PC-3 (cell line): ENCODE results near the gene ZDHHC18. TPM values are rescaled to one million over a fixed set of nuclear protein-coding genes. Genes with fewer than 3 reads are reported as not detected.

Experiments
- ATAC-seq: fragments of 200-7000 bp; cut with Tn5 transposase; 2 replicates; pipeline ENCODE4 v1.9.1; 2020; ENCODE audit warnings: mild to moderate bottlenecking, moderate library complexity
- BruUV-seq: library from RNA; stranded (reverse); fragments of 400-500 nt; replicated peaks from 2 replicates; lab custom pipeline; 2021; lab: Mats Ljungman, UMichigan
- CTCF ChIA-PET: fragments of 300-600 bp; sonication (Branson Sonifier 250); formaldehyde crosslinking; loops from one replicate; lab custom pipeline; 2022; ENCODE audit warnings: antibody characterized with exemption; lab: Charles Lee
- POLR2A ChIA-PET: fragments of 300-600 bp; sonication (Branson Sonifier 250); formaldehyde crosslinking; loops from one replicate; lab custom pipeline; 2022; ENCODE audit warnings: antibody characterized with exemption; ENCODE audit not compliant: unreplicated experiment; lab: Charles Lee
- DNase-seq: peaks from one replicate; pipeline ENCODE4 v3.0.0-alpha.2; 2015
- H2AFZ ChIP-seq: fragments of 300-600 bp; sonication (generic); 2 replicates; pipeline ENCODE4 v1.6.0; 2016; ENCODE audit warnings: antibody characterized with exemption, low read length
- H3F3A ChIP-seq: fragments of 300-600 bp; sonication (generic); one replicate; pipeline ENCODE4 v1.6.0; 2017; ENCODE audit warnings: antibody characterized with exemption, low read length, control low read depth, mild to moderate bottlenecking; ENCODE audit not compliant: unreplicated experiment
- H3K27ac ChIP-seq: fragments of 300-600 bp; sonication (generic); 2 replicates; pipeline ENCODE4 v1.5.1; 2016; ENCODE audit warnings: mild to moderate bottlenecking, low read length
- H3K27me3 ChIP-seq: fragments of 300-600 bp; sonication (generic); 2 replicates; pipeline ENCODE4 v1.6.1; 2016; ENCODE audit warnings: low read length, mixed read lengths
- H3K36me3 ChIP-seq: fragments of 300-600 bp; sonication (generic); 2 replicates; pipeline ENCODE4 v1.6.1; 2016; ENCODE audit warnings: low read depth, mixed run types, low read length, mixed read lengths
- H3K4me1 ChIP-seq: fragments of 300-600 bp; sonication (generic); 2 replicates; pipeline ENCODE4 v1.5.1; 2016; ENCODE audit warnings: low read length; ENCODE audit not compliant: insufficient read depth
- H3K4me2 ChIP-seq: fragments of 300-600 bp; sonication (generic); 2 replicates; pipeline ENCODE4 v1.6.0; 2016; ENCODE audit warnings: low read length
- H3K4me3 ChIP-seq: fragments of 300-600 bp; sonication (generic); 2 replicates; pipeline ENCODE4 v1.5.1; 2016; ENCODE audit warnings: mild to moderate bottlenecking, low read length, mixed read lengths
- H3K79me2 ChIP-seq: fragments of 300-600 bp; sonication (generic); 2 replicates; pipeline ENCODE4 v1.6.1; 2017; ENCODE audit warnings: low read length, mixed read lengths
- H3K9ac ChIP-seq: fragments of 300-600 bp; sonication (generic); 2 replicates; pipeline ENCODE4 v1.6.0; 2016; ENCODE audit warnings: mild to moderate bottlenecking, low read length
- H3K9me2 ChIP-seq: fragments of 300-600 bp; sonication (generic); replicated peaks from 2 replicates; pipeline ENCODE4 v1.6.1; 2016; ENCODE audit warnings: mixed run types, low read length, mixed read lengths
- H3K9me3 ChIP-seq: fragments of 300-600 bp; sonication (generic); 2 replicates; pipeline ENCODE4 v1.6.1; 2016; ENCODE audit warnings: low read length, mixed read lengths
- H4K20me1 ChIP-seq: fragments of 300-600 bp; sonication (generic); 2 replicates; pipeline ENCODE4 v1.6.1; 2016; ENCODE audit warnings: low read length, mixed read lengths
- EZH2 ChIP-seq: fragments of 300-600 bp; sonication (generic); IDR thresholded peaks from one replicate; pipeline ENCODE4 v1.6.1; 2017; ENCODE audit warnings: antibody characterized with exemption, mild to moderate bottlenecking, low read length; ENCODE audit not compliant: unreplicated experiment
- EZH2phosphoT487 ChIP-seq: fragments of 300-600 bp; sonication (generic); IDR thresholded peaks from 2 replicates; pipeline ENCODE4 v1.6.1; 2018; ENCODE audit warnings: mild to moderate bottlenecking, antibody characterized with exemption, low read length, borderline replicate concordance
- intact Hi-C: fragments of 100-400 bp; cut with micrococcal nuclease; formaldehyde crosslinking; loops from 2 replicates; pipeline ENCODE4 v1.9.0; 2023
- total RNA-seq: library from RNA; depleted of rRNA; stranded (reverse); fragments of >200 nt; gene quantifications from 2 replicates; pipeline ENCODE4 v1.2.3, GENCODE V29; 2014
- TF ChIP-seq, protein P1 (sequence below): fragments of 300-600 bp; sonication (generic); conservative IDR thresholded peaks from 2 replicates; pipeline ENCODE4 v1.5.1; 2017; ENCODE audit warnings: antibody characterized with exemption, low read depth, mild to moderate bottlenecking, low read length

The ZDHHC18 gene
- total RNA-seq, 1 experiment from 2014 or later: 18.1 TPM

DNA sequence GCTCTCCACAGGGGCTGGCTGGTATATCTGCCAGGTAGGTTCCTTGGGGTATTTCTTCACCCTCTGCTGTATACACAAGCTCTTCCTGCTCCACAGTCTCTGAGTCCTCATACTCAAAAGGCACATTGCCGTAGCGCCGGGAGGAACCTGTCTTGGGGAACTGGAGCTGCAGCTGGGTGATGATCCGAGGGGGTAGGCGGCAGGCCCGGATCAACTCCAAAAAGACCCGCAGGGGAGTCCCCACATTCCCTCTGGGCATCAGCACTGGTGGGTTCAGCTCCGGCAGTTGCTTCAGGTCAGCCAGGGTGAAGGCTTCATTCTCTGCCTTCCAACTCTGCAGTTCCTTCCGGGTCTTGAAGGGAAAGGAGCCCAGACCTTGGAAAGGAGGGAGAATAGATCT is 70.9 kb downstream of the ZDHHC18 start:
- no peaks in the 10 kb centered on the region for H3K27me3 ChIP-seq
- intact Hi-C loops: no loop called here
- H3K4me1 ChIP-seq: peaks cover 13% of the 10 kb centered on the region
- no peak overlapping the region for H3K27ac ChIP-seq
- H3K4me3 ChIP-seq: no peak overlapping the region
- no TSS peak for BruUV-seq
- no peak for DNase-seq
- no peaks in the 10 kb centered on the region; the same call in 1 of the 2 replicates for H4K20me1 ChIP-seq
- POLR2A ChIA-PET: no interaction called here
- H3K9me3 ChIP-seq: no peaks in the 10 kb centered on the region
- no peak overlapping the region for H3K9ac ChIP-seq
- H3F3A ChIP-seq: no peaks in the 10 kb centered on the region
- no peak overlapping the region for H2AFZ ChIP-seq
- CTCF ChIA-PET: no interaction called here
- ATAC-seq: no peak
- TF ChIP-seq EZH2: no peak
- TF ChIP-seq, protein P1, sequence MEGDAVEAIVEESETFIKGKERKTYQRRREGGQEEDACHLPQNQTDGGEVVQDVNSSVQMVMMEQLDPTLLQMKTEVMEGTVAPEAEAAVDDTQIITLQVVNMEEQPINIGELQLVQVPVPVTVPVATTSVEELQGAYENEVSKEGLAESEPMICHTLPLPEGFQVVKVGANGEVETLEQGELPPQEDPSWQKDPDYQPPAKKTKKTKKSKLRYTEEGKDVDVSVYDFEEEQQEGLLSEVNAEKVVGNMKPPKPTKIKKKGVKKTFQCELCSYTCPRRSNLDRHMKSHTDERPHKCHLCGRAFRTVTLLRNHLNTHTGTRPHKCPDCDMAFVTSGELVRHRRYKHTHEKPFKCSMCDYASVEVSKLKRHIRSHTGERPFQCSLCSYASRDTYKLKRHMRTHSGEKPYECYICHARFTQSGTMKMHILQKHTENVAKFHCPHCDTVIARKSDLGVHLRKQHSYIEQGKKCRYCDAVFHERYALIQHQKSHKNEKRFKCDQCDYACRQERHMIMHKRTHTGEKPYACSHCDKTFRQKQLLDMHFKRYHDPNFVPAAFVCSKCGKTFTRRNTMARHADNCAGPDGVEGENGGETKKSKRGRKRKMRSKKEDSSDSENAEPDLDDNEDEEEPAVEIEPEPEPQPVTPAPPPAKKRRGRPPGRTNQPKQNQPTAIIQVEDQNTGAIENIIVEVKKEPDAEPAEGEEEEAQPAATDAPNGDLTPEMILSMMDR: no peak
- no peaks in the 10 kb centered on the region for H3K9me2 ChIP-seq
- peaks cover 34% of the 10 kb centered on the region for H3K79me2 ChIP-seq
- peaks cover 20% of the 10 kb centered on the region for H3K36me3 ChIP-seq
- H3K4me2 ChIP-seq: no peak overlapping the region

DNA sequence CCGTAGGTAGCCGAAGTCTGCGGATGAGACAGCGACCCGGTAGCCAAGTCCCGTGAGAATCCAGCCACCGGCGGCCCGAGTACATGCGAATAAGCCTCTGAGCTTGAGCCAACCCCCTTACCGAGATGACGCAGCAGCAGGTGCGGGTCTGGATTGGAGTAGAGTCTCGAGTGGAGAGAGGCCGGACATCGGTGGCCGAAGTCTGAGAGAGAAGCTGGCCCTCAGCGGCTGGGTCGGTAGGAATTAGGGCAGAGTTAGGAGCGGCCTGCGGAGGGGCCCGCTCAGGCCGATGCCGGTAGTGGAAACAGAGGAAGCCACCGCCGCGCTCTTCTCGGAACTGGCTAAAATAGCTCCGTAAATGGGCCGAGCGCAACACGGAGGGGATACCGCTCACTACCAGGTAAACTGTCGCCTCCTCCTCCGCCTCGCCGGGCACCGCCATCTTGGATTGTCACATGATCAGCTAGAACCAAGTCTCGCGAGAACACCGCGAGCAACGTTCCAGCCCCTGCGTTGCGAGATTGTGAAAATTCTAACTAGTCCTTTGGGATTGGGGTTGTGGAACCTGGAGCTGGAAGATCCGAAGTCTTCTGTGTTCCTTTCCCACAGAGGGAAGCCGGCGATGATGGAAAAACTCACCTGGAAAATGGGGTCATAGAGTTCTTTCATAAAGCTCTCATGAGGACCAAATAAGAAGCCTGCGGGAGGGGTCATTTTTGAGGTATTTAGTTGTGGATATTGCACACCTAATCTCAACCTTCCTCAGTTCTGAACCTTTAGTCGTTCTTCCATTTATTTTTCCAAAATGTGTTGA is 73.7 kb downstream of the ZDHHC18 start, which contains the start of gene GPATCH3:
Gene GPATCH3, minus strand, starts transcription at position 467 of the 814 bp plus-strand sequence. Its CDS starts 25 bp downstream, at position 442.
- Histone ChIP-seq H3K79me2 (peaks cover 34% of the 10 kb centered on the region), H3K9me2 (no peaks in the 10 kb centered on the region), H3F3A (no peaks in the 10 kb centered on the region), H3K27ac (peak within 1 kb of the TSS; percentile 64), H3K27me3 (no peaks in the 10 kb centered on the region), H3K4me3 (peak within 1 kb of the TSS; percentile 89), H2AFZ (peak within 1 kb of the TSS; percentile 82), H3K4me2 (peak within 1 kb of the TSS; percentile 85), H3K9me3 (no peaks in the 10 kb centered on the region), H3K4me1 (peaks cover 13% of the 10 kb centered on the region), H3K36me3 (peaks cover 5% of the 10 kb centered on the region; the same call in 1 of the 2 replicates), H3K9ac (peak within 1 kb of the TSS; percentile 90), H4K20me1 (no peaks in the 10 kb centered on the region; the same call in 1 of the 2 replicates)
- TSS peak; percentile 91 for BruUV-seq
- no peak for TF ChIP-seq EZH2phosphoT487
- TF ChIP-seq, protein P1: no peak
- TF ChIP-seq EZH2: no peak
- POLR2A ChIA-PET: interaction anchor here (0.5 to 1.1 kb wide), 4 partner anchors 10 to 201 kb away, joined by 3 to 4 read pairs (median 4); partner anchors contain the start of gene GPN2
- ATAC-seq: peak; percentile 87
- CTCF ChIA-PET: interaction anchor here (0.6 to 1.0 kb wide), 4 partner anchors 35 to 191 kb away, joined by 3 to 5 read pairs (median 4); partner anchors contain the start of gene ZDHHC18
- DNase-seq: peak; percentile 92
- intact Hi-C loops: no loop called here
